Thyroid gland (tissue), 4 donors: ENCODE measurements around the gene OR13C9.

ENCODE experiments used
- CTCF ChIP-seq, 6 experiments: fragments of 200-600 bp in 3 of 6; fragments of 450-650 bp in 3 of 6; sonication (generic) in 3 of 6; IDR thresholded peaks; one replicate each; pipeline ENCODE4 v1.5.1; 2016 to 2019; ENCODE audit warnings: antibody characterized with exemption in 6 of 6, mild to moderate bottlenecking in 2 of 6, inconsistent platforms in 1 of 6, moderate library complexity in 1 of 6
- POLR2A ChIP-seq, 2 donors: fragments of 450-650 bp; IDR thresholded peaks; one replicate each; pipeline ENCODE4 v1.6.1; 2017; ENCODE audit warnings: antibody characterized with exemption in 2 of 2, mild to moderate bottlenecking in 2 of 2, moderate library complexity in 1 of 2

DNA sequence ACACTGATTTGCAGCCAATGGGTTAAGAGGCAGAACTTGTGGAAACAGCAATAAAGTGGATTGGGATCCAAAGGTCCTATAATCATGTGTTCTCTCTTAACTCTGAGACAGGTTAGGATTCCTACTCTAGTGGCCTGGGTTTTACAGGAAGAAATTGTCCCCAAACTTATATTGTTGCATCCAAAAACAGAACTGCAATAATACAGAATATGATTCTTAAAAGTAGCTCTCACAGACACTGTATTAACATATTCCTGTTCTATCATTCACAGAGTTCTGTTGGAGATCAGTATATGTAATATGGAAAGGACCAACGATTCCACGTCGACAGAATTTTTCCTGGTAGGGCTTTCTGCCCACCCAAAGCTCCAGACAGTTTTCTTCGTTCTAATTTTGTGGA lies 49.1 kb downstream of the OR13C9 start, which contains the start of gene OR13C8:
- no peak for TF ChIP-seq CTCF (IDR thresholded peaks at IDR 0.05)
- TF ChIP-seq POLR2A (IDR thresholded peaks at IDR 0.05) = no peak
